Kidney (tissue), 14 donors: Measurements from ENCODE around the gene CCL19. TPM values are rescaled to one million over a fixed set of nuclear protein-coding genes. Genes with fewer than 3 reads are reported as not detected.

Experiments
- DNase-seq, 5 donors: peaks; one replicate each; pipeline ENCODE4 v3.0.0-alpha.2; 2013 to 2020
- FAIRE-seq: peaks from 2 replicates; lab custom pipeline; 2012; peaks lifted over from hg19 to GRCh38; lab: Jason Lieb, UNC
- H3K27ac ChIP-seq, 2 donors: one replicate each; pipeline ENCODE4 v1.7.0; 2013; ENCODE audit warnings: low read depth in 2 of 2, low read length in 2 of 2, inconsistent platforms in 1 of 2
- H3K27me3 ChIP-seq: one replicate; pipeline ENCODE4 v1.7.1; 2013; ENCODE audit warnings: low read length, inconsistent platforms; ENCODE audit not compliant: control insufficient read depth, insufficient read depth
- H3K36me3 ChIP-seq, 3 donors: one replicate each; pipeline versions ENCODE4 v1.7.0 to v1.7.1; 2013; ENCODE audit warnings: low read length in 3 of 3, control low read depth in 1 of 3, inconsistent platforms in 1 of 3; ENCODE audit not compliant: insufficient read depth in 3 of 3, control insufficient read depth in 2 of 3
- H3K4me1 ChIP-seq, 3 donors: one replicate each; pipeline versions ENCODE4 v1.7.0 to v1.7.1; 2013; ENCODE audit warnings: low read length in 3 of 3, inconsistent platforms in 1 of 3, low read depth in 1 of 3; ENCODE audit not compliant: control insufficient read depth in 2 of 3, insufficient read depth in 2 of 3
- H3K4me3 ChIP-seq, 3 donors: one replicate each; pipeline versions ENCODE4 v1.7.0 to v1.8.1; 2013; ENCODE audit warnings: low read length in 3 of 3, control low read depth in 1 of 3, inconsistent platforms in 1 of 3
- H3K9ac ChIP-seq, 3 donors: one replicate each; pipeline versions ENCODE4 v1.7.0 to v1.7.1; 2013; ENCODE audit warnings: low read length in 3 of 3, control low read depth in 1 of 3, inconsistent platforms in 1 of 3
- H3K9me3 ChIP-seq, 3 donors: one replicate each; pipeline versions ENCODE4 v1.7.0 to v1.7.1; 2013; ENCODE audit warnings: low read length in 3 of 3, control low read depth in 1 of 3, inconsistent platforms in 1 of 3; ENCODE audit not compliant: control insufficient read depth in 2 of 3, insufficient read depth in 1 of 3
- intact Hi-C: fragments of 100-400 bp; cut with DNase I; formaldehyde crosslinking; loops from one replicate; pipeline ENCODE4 v1.11.1; 2022
- polyA plus RNA-seq: library from polyadenylated mRNA; stranded (reverse); fragments of 350-450 nt; fragmentation: Illumina TruSeq; extraction: RNeasy Lipid Tissue Mini Kit (QIAGEN cat#74804); gene quantifications from one replicate; pipeline ENCODE4 v1.2.3, GENCODE V29; 2014; ENCODE audit warnings: low read depth, low replicate concordance; ENCODE audit not compliant: insufficient read depth
- total RNA-seq: library from RNA; stranded (reverse); fragmentation: NEBNext Ultra II Directional; extraction: Animal tissue kit (Norgen Biotek cat#: 25700); gene quantifications from one replicate; pipeline ENCODE4 v1.2.1, GENCODE V29; 2021
- TF ChIP-seq, protein P1 (sequence below): IDR thresholded peaks from 3 replicates; pipeline ENCODE4 v1.5.1; 2012; ENCODE audit warnings: mild to moderate bottlenecking, moderate library complexity, borderline replicate concordance; ENCODE audit not compliant: insufficient read depth; ENCODE audit errors: extremely low read depth
- donor health status: control.
- donor health status: control.
- donor health status: control.
- donor health status: control.
- donor health status: control.
- donor health status: DM: yes; HTN: yes; CAD: no.
- donor health status: Normal renal cell carcinoma (clear cell type).

Gene CCL19
- total and polyA plus RNA-seq, 2 donors from 2014 or later = 11.4 to 60.8 TPM

DNA sequence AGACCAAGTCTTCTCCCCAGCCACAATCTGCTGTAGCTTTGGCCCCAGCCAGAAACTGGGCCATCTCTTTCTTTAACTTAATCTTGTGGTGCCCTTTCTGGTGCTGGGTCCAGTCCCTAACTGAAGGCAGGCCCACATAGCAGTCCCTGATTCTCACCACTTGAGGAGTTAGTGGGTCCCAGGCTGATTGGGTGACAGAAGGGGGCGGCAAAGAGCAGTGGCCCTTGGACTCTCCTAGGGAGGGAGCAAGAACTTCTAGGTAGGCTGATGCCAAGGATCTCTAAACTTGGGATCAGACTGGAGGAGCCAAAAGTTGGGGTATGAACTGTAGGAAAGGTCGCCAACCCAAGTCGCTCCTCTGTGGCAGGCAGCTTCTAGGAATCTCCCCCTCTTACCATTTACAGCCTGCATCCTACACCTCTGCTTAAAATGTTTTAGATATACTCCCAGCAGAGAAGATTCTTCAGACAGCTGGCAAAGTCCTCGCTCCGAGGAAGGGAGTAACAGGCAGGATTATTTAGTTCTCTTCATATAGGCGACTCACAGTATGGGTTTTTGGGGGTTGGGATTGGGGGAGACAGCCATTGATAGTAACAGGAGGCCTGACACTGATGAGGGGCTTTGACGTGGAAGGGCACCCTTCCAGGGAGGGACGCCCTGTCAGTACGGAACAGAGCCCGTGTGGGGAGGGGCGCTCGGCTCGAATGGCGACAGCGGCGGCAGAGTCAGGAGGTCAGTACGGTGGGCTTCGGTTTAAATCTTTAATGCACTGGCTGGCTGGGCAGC, 26.6 kb downstream of the CCL19 start:
- Histone ChIP-seq H3K9ac (peak overlapping the region in 1 of 3 donors; percentile 52), H3K9me3 (no peaks in the 10 kb centered on the region), H3K27ac (peak overlapping the region; percentile 73 to 76), H3K4me1 (peaks cover 0 to 2% (median 0%) of the 10 kb centered on the region in 3 donors), H3K36me3 (peaks cover 0 to 4% (median 0%) of the 10 kb centered on the region in 3 donors), H3K4me3 (peak overlapping the region; percentile 17 to 76 (median 65)), H3K27me3 (no peaks in the 10 kb centered on the region)
- intact Hi-C loops = no loop called here
- TF ChIP-seq, protein P1, sequence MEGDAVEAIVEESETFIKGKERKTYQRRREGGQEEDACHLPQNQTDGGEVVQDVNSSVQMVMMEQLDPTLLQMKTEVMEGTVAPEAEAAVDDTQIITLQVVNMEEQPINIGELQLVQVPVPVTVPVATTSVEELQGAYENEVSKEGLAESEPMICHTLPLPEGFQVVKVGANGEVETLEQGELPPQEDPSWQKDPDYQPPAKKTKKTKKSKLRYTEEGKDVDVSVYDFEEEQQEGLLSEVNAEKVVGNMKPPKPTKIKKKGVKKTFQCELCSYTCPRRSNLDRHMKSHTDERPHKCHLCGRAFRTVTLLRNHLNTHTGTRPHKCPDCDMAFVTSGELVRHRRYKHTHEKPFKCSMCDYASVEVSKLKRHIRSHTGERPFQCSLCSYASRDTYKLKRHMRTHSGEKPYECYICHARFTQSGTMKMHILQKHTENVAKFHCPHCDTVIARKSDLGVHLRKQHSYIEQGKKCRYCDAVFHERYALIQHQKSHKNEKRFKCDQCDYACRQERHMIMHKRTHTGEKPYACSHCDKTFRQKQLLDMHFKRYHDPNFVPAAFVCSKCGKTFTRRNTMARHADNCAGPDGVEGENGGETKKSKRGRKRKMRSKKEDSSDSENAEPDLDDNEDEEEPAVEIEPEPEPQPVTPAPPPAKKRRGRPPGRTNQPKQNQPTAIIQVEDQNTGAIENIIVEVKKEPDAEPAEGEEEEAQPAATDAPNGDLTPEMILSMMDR = peak; percentile 85
- DNase-seq (peak; percentile 82 to 91 (median 87)), FAIRE-seq (no peak)

DNA sequence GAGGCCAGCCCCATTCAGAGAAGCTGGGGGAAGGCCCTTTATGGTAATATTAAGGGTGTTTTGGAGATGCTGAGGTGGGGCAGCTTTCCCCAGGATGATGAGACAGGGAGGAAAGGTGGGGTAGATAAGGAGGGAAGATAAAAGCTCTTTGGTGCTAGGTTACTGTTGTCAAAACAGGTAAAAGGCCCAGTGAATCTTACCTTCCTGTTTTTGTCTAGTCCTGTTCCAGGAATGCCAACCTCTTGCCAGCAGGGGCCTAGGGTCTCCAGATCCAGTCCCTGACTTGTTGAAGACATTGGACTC, 27.8 kb downstream of the CCL19 start:
- intact Hi-C loops = no loop called here
- FAIRE-seq (no peak), DNase-seq (no peak)
- Histone ChIP-seq H3K27me3 (no peaks in the 10 kb centered on the region), H3K36me3 (peaks cover 0 to 4% (median 0%) of the 10 kb centered on the region in 3 donors), H3K27ac (no peak overlapping the region), H3K9ac (no peak overlapping the region), H3K4me3 (no peak overlapping the region), H3K9me3 (no peaks in the 10 kb centered on the region), H3K4me1 (peaks cover 0 to 2% (median 0%) of the 10 kb centered on the region in 3 donors)
- TF ChIP-seq, protein P1 = no peak

DNA sequence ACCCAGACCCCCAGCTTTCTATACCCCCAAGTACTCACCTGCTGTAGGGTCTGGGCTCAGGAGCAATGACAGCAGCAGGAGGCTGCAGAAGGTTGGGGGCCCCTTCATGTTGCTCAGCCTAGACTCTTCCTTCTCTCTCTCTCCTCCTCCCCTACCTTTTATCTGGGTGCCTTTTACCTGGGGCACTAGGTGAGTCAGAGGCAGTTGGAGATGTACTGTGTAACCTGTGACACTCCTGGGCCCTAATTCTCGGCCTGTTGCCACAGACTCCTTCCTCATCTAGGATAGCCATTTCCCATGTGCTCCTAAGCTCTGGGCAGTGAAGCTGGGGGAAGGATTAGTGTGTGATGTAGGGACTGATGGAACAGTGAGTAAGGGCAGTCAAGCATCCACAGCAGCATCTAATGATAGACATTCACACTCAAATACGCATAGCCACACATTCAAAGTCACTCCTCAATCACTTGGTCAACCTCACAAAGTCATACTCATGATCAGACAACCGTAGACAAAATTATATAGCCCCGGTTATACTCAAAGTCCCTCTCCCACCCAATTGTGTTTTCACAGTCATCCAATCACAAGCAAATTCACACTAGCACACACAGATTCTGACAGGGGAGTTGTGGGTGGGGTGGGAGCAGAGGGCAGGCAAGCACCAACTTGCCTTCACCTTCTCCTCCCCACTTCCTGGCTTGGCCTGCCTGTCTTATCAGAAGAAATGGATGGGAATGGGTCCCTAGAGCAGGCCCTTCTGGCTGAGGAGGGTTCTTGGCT, 28.4 kb downstream of the CCL19 start, which contains the start of gene CCL27:
Gene CCL27, minus strand, starts transcription at position 132 of the 777 bp plus-strand sequence. Its CDS starts 24 bp downstream, at position 108.
- Histone ChIP-seq H3K4me3 (no peak within 1 kb of the TSS), H3K9me3 (no peaks in the 10 kb centered on the region), H3K36me3 (peaks cover 0 to 4% (median 0%) of the 10 kb centered on the region in 3 donors), H3K27me3 (no peaks in the 10 kb centered on the region), H3K4me1 (peaks cover 0 to 2% (median 0%) of the 10 kb centered on the region in 3 donors), H3K27ac (no peak within 1 kb of the TSS), H3K9ac (no peak within 1 kb of the TSS)
- FAIRE-seq (no peak), DNase-seq (no peak)
- intact Hi-C loops = no loop called here
- TF ChIP-seq, protein P1 = no peak
